ENCODE measurements around the gene CERKL.

- no peak for TF ChIP-seq CTCF (IDR thresholded peaks at IDR 0.05)
- no peak for TF ChIP-seq POLR2A (IDR thresholded peaks at IDR 0.05)
- TF ChIP-seq EP300 (IDR thresholded peaks at IDR 0.05) = no peak
Measured at GRCh38 chr2:181626671-181627070, 30.2 kb downstream of the CERKL start.
